H1 (cell line): ENCODE data around the gene CERS1. TPM values are rescaled to one million over a fixed set of nuclear protein-coding genes. Genes with fewer than 3 reads are reported as not detected.

Experiments
- CTCF ChIA-PET: fragments of 300-600 bp; sonication (Branson Sonifier 250); formaldehyde crosslinking; loops from one replicate; lab custom pipeline; 2021; ENCODE audit not compliant: partially characterized antibody; lab: Charles Lee
- POLR2A ChIA-PET: fragments of 300-600 bp; sonication (Branson Sonifier 250); formaldehyde crosslinking; loops from one replicate; lab custom pipeline; 2021; ENCODE audit warnings: inconsistent platforms; ENCODE audit not compliant: partially characterized antibody; lab: Charles Lee
- DNase-seq, 2 experiments: peaks; one replicate each; pipeline versions ENCODE4 v3.0.0 to v3.0.0-alpha.2; 2010 to 2022; ENCODE audit warnings: low spot score in 2 of 2, low read depth in 1 of 2, mixed read lengths in 1 of 2
- FAIRE-seq: peaks from 2 replicates; lab custom pipeline; 2011; peaks lifted over from hg19 to GRCh38; lab: Jason Lieb, UNC
- H2AFZ ChIP-seq: 2 replicates; pipeline ENCODE4 v1.8.1; 2012; ENCODE audit warnings: low read length, inconsistent platforms
- H2AK5ac ChIP-seq: 2 replicates; pipeline ENCODE4 v1.6.1; 2013; ENCODE audit warnings: low read depth, low read length
- H2BK120ac ChIP-seq: replicated peaks from 2 replicates; pipeline ENCODE3; 2013; ENCODE audit warnings: low read depth, low read length, inconsistent platforms
- H2BK12ac ChIP-seq: 2 replicates; pipeline ENCODE4 v1.6.1; 2013; ENCODE audit warnings: low read depth, low read length
- H2BK15ac ChIP-seq: 2 replicates; pipeline ENCODE4 v1.6.1; 2013; ENCODE audit warnings: low read length
- H2BK20ac ChIP-seq: 2 replicates; pipeline ENCODE4 v1.6.1; 2013; ENCODE audit warnings: low read length
- H2BK5ac ChIP-seq: 2 replicates; pipeline ENCODE4 v1.6.1; 2013; ENCODE audit warnings: low read depth, low read length
- H3K14ac ChIP-seq: 2 replicates; pipeline ENCODE4 v1.6.1; 2013; ENCODE audit warnings: inconsistent platforms; ENCODE audit not compliant: insufficient read length
- H3K18ac ChIP-seq: 2 replicates; pipeline ENCODE4 v1.6.1; 2013; ENCODE audit warnings: low read length; ENCODE audit errors: extremely low read depth
- H3K23ac ChIP-seq: 2 replicates; pipeline ENCODE4 v1.6.1; 2013; ENCODE audit warnings: inconsistent platforms; ENCODE audit not compliant: insufficient read length
- H3K23me2 ChIP-seq: 2 replicates; pipeline ENCODE4 v1.6.1; 2013; ENCODE audit warnings: low read depth, low read length
- H3K27ac ChIP-seq: 2 replicates; pipeline ENCODE4 v1.6.1; 2011; ENCODE audit warnings: low read depth, low read length, inconsistent platforms
- H3K27me3 ChIP-seq, 4 experiments: replicated peaks in 1 of 4; 1 replicate in 1 of 4; 2 replicates in 3 of 4; pipeline versions ENCODE4 v1.6.1 to v1.8.1; 2011 to 2013; ENCODE audit warnings: low read length in 3 of 4, mild to moderate bottlenecking in 3 of 4, inconsistent platforms in 2 of 4, mixed read lengths in 2 of 4, moderate library complexity in 1 of 4; ENCODE audit not compliant: control insufficient read depth in 3 of 4, insufficient read depth in 3 of 4; ENCODE audit errors: extremely low read depth in 1 of 4
- H3K36me3 ChIP-seq, 4 experiments: 2 replicates each; pipeline versions ENCODE4 v1.6.1 to v1.8.1; 2011 to 2013; ENCODE audit warnings: mild to moderate bottlenecking in 4 of 4, low read length in 3 of 4, moderate library complexity in 2 of 4, control low read depth in 1 of 4, inconsistent platforms in 1 of 4; ENCODE audit not compliant: insufficient read depth in 4 of 4, control insufficient read depth in 2 of 4
- H3K4ac ChIP-seq: replicated peaks from 2 replicates; pipeline ENCODE3; 2013; ENCODE audit warnings: low read length, low read depth, mixed read lengths, inconsistent platforms; ENCODE audit not compliant: insufficient read length
- H3K4me1 ChIP-seq, 4 experiments: replicated peaks in 1 of 4; 1 replicate in 1 of 4; 2 replicates in 3 of 4; pipeline versions ENCODE4 v1.6.1 to v1.8.1; 2011 to 2013; ENCODE audit warnings: low read length in 3 of 4, inconsistent platforms in 2 of 4, mixed read lengths in 1 of 4; ENCODE audit not compliant: insufficient read depth in 4 of 4, control insufficient read depth in 3 of 4
- H3K4me2 ChIP-seq, 2 experiments: 2 replicates each; pipeline versions ENCODE4 v1.6.1 to v1.8.1; 2011 to 2013; ENCODE audit warnings: low read depth in 2 of 2, low read length in 2 of 2, control low read depth in 1 of 2, inconsistent platforms in 1 of 2, mild to moderate bottlenecking in 1 of 2; ENCODE audit not compliant: insufficient read depth in 1 of 2
- H3K4me3 ChIP-seq, 4 experiments: fragments of 200-600, 300-600 bp in 1 of 4; sonication (generic), shearing (Covaris generic), sonication (Bioruptor Twin) in 1 of 4; 2 replicates each; pipeline versions ENCODE4 v1.5.1 to v1.8.1; 2011 to 2016; ENCODE audit warnings: low read length in 4 of 4, low read depth in 3 of 4, control low read depth in 2 of 4, inconsistent platforms in 2 of 4, mild to moderate bottlenecking in 2 of 4, mixed read lengths in 1 of 4, moderate library complexity in 1 of 4; ENCODE audit not compliant: insufficient read depth in 2 of 4; ENCODE audit errors: extremely low read depth in 1 of 4
- H3K56ac ChIP-seq: replicated peaks from 2 replicates; pipeline ENCODE3; 2013; ENCODE audit warnings: low read depth, mild to moderate bottlenecking, mixed read lengths, low read length, inconsistent platforms; ENCODE audit not compliant: insufficient read length
- H3K79me1 ChIP-seq: 2 replicates; pipeline ENCODE4 v1.6.1; 2013; ENCODE audit warnings: low read depth, low read length, control low read depth
- H3K79me2 ChIP-seq, 2 experiments: 2 replicates each; pipeline versions ENCODE4 v1.6.1 to v1.8.1; 2012 to 2013; ENCODE audit warnings: low read length in 2 of 2, mild to moderate bottlenecking in 2 of 2, inconsistent platforms in 1 of 2; ENCODE audit not compliant: insufficient read depth in 2 of 2, control insufficient read depth in 1 of 2
- H3K9ac ChIP-seq, 4 experiments: replicated peaks in 1 of 4; 1 replicate in 1 of 4; 2 replicates in 3 of 4; pipeline versions ENCODE4 v1.6.1 to v1.8.1; 2011 to 2013; ENCODE audit warnings: low read depth in 3 of 4, low read length in 3 of 4, control low read depth in 2 of 4, mild to moderate bottlenecking in 2 of 4, moderate library complexity in 2 of 4, inconsistent platforms in 1 of 4; ENCODE audit errors: extremely low read depth in 1 of 4
- H3K9me3 ChIP-seq, 2 experiments: 2 replicates each; pipeline versions ENCODE4 v1.6.1 to v1.8.1; 2012 to 2013; ENCODE audit warnings: mild to moderate bottlenecking in 2 of 2, moderate library complexity in 2 of 2, control low read depth in 1 of 2, inconsistent platforms in 1 of 2, low read depth in 1 of 2, low read length in 1 of 2, mixed read lengths in 1 of 2; ENCODE audit not compliant: insufficient read depth in 2 of 2
- H4K20me1 ChIP-seq, 2 experiments: replicated peaks in 1 of 2; 2 replicates each; pipeline versions ENCODE3 to v1.8.1; 2011 to 2013; ENCODE audit warnings: inconsistent platforms in 2 of 2, low read length in 2 of 2, mild to moderate bottlenecking in 1 of 2; ENCODE audit not compliant: insufficient read depth in 2 of 2, control insufficient read depth in 1 of 2
- H4K5ac ChIP-seq: 2 replicates; pipeline ENCODE4 v1.6.1; 2013; ENCODE audit warnings: low read length, low read depth, mixed read lengths, inconsistent platforms; ENCODE audit not compliant: insufficient read length
- H4K8ac ChIP-seq: 2 replicates; pipeline ENCODE4 v1.8.0; 2013; ENCODE audit warnings: mild to moderate bottlenecking, moderate library complexity, low read length, inconsistent platforms; ENCODE audit not compliant: insufficient read depth; ENCODE audit errors: extremely low read depth
- H4K91ac ChIP-seq: replicated peaks from 2 replicates; pipeline ENCODE3; 2013; ENCODE audit warnings: low read length, mixed read lengths, inconsistent platforms; ENCODE audit not compliant: insufficient read length
- BACH1 ChIP-seq: IDR thresholded peaks from 2 replicates; pipeline ENCODE4 v1.6.1; 2012; ENCODE audit warnings: low read length, improper control_type of control experiment
- CEBPB ChIP-seq: IDR thresholded peaks from 2 replicates; pipeline ENCODE4 v1.6.1; 2012; ENCODE audit warnings: low read depth, low read length
- E2F6 ChIP-seq: IDR thresholded peaks from 2 replicates; pipeline ENCODE4 v1.6.1; 2012; ENCODE audit warnings: inconsistent platforms
- FOSL1 ChIP-seq: IDR thresholded peaks from 2 replicates; pipeline ENCODE4 v1.6.1; 2011; ENCODE audit warnings: mild to moderate bottlenecking, low read depth, low read length, moderate library complexity; ENCODE audit not compliant: insufficient read depth
- HDAC2 ChIP-seq, 2 experiments: fragments of 300-600 bp in 1 of 2; sonication (generic) in 1 of 2; IDR thresholded peaks; 2 replicates each; pipeline ENCODE4 v1.6.1; 2011 to 2012; ENCODE audit warnings: low read depth in 2 of 2, low read length in 2 of 2, mild to moderate bottlenecking in 2 of 2, moderate library complexity in 2 of 2, borderline replicate concordance in 1 of 2, inconsistent platforms in 1 of 2
- HDAC6 ChIP-seq: IDR thresholded peaks from one replicate; pipeline ENCODE4 v1.7.1; 2012; ENCODE audit warnings: low read depth, mild to moderate bottlenecking, inconsistent platforms, low read length, moderate library complexity
- KDM5A ChIP-seq: fragments of 200-600 bp; IDR thresholded peaks from 2 replicates; pipeline ENCODE4 v1.7.1; 2012; ENCODE audit warnings: mild to moderate bottlenecking, low read length, inconsistent platforms, mixed read lengths
- NRF1 ChIP-seq: IDR thresholded peaks from 2 replicates; pipeline ENCODE4 v1.6.1; 2011; ENCODE audit warnings: mild to moderate bottlenecking, low read depth, low read length, improper control_type of control experiment
- SAP30 ChIP-seq: fragments of 300-600 bp; sonication (generic); IDR thresholded peaks from 2 replicates; pipeline ENCODE4 v1.7.1; 2012; ENCODE audit warnings: low read length, moderate library complexity, mild to moderate bottlenecking, inconsistent platforms; ENCODE audit not compliant: insufficient read depth, insufficient replicate concordance
- SP2 ChIP-seq: IDR thresholded peaks from 2 replicates; pipeline ENCODE4 v1.6.1; 2012; ENCODE audit warnings: mild to moderate bottlenecking, low read length, inconsistent platforms
- TBP ChIP-seq: IDR thresholded peaks from 2 replicates; pipeline ENCODE4 v1.6.1; 2011; ENCODE audit warnings: low read depth, low read length, improper control_type of control experiment
- WGBS, 2 experiments: shearing (Covaris generic) in 1 of 2; methylation state at CpG; one replicate each; pipeline versions ENCODE4 v1.1.6 to v1.1.7; 2013 to 2015; ENCODE audit warnings: low lambda C conversion rate in 2 of 2, mixed read lengths in 2 of 2, inconsistent platforms in 1 of 2, low coverage in 1 of 2, missing lambda C conversion rate in 1 of 2; ENCODE audit not compliant: insufficient replicate concordance in 2 of 2, insufficient coverage in 1 of 2, insufficient read length in 1 of 2; ENCODE audit errors: extremely low coverage in 1 of 2, missing lambda C conversion rate in 1 of 2; 5-methylcytosine and 5-hydroxymethylcytosine counted together
- polyA plus RNA-seq, 7 experiments: library from polyadenylated mRNA; depleted of rRNA in 3 of 7; stranded (reverse) in 5 of 7; unstranded in 2 of 7; fragments of >200 nt in 5 of 7; fragments of 200-250 nt in 2 of 7; gene quantifications; 1 replicate in 5 of 7; 2 replicates in 1 of 7; 4 replicates in 1 of 7; pipeline versions ENCODE4 v1.2.1 to v1.2.3, GENCODE V29; 2011 to 2013; ENCODE audit warnings: missing spikeins in 2 of 7, mixed read lengths in 2 of 7
- total RNA-seq: library from RNA; stranded (reverse); fragmentation: NEBNext Ultra II Directional; extraction: Animal tissue kit (Norgen Biotek cat#: 25700); gene quantifications from 2 replicates; pipeline ENCODE4 v1.2.1, GENCODE V29; 2021

Gene CERS1
- total and polyA plus RNA-seq, 2 of the 8 experiments (the other 6 are each of a cell fraction or from before 2014, with no cell fraction given) = 18.6 to 51.0 TPM

DNA sequence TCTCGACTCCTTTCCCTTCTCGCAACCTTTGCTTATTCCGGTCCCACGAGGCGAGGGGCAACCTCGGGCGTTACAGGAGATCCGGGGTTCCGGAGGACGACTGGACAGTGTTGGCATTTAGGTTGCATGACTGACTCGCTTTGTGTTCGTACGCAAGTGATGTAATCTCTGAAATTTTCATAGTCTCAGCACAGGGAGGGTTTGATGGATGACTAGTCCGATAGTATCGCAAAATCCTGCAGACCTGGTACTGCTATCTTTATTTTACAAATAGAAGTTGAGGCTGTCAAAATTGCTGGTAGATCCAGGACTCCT is 23.9 kb upstream of the CERS1 start:
- WGBS, 2 experiments = 10% methylated on average over 15 of the region's 15 CpGs; no CpG with 5 or more reads in 1 of the 2 experiments

More for the DNA sequence above, 23.9 kb upstream of the CERS1 start:
- Histone ChIP-seq H4K8ac (peak overlapping the region; percentile 66; the same call in 1 of the 2 replicates), H3K4me2 (peak overlapping the region; percentile 77 to 95), H3K9me3 (no peaks in the 10 kb centered on the region), H3K27me3 (no peaks in the 10 kb centered on the region), H3K4ac (no peak overlapping the region), H3K4me1 (peaks cover 0 to 9% (median 6%) of the 10 kb centered on the region in 4 experiments; a peak in 6 of 7 replicates), H3K23me2 (peaks cover 15% of the 10 kb centered on the region), H4K91ac (no peak overlapping the region), H3K27ac (0 out of 2 replicates have a peak overlapping the region, but pooled peaks have one; percentile 48), H3K4me3 (peak overlapping the region; percentile 82 to 100 (median 100)), H2BK120ac (no peak overlapping the region), H4K5ac (no peak overlapping the region), H3K79me2 (peaks cover 4 to 27% of the 10 kb centered on the region in 2 experiments; a peak in 3 of 4 replicates), H3K23ac (no peak overlapping the region), H3K9ac (peak overlapping the region; percentile 65 to 84 (median 76)), H2BK15ac (no peak overlapping the region), H3K18ac (no peak overlapping the region), H3K56ac (peak overlapping the region; percentile 24), H3K79me1 (peaks cover 10% of the 10 kb centered on the region), H2BK20ac (no peak overlapping the region), H3K14ac (no peak overlapping the region), H4K20me1 (peaks cover 0 to 17% of the 10 kb centered on the region in 2 experiments), H2BK12ac (no peak overlapping the region), H3K36me3 (peaks cover 2 to 21% (median 11%) of the 10 kb centered on the region in 4 experiments; a peak in 7 of 8 replicates), H2AFZ (peak overlapping the region; percentile 82; the same call in 1 of the 2 replicates), H2BK5ac (no peak overlapping the region), H2AK5ac (no peak overlapping the region)
- CTCF ChIA-PET = interaction anchor here (0.7 to 1.9 kb wide), 3 partner anchors 15 to 39 kb away, joined by 3 to 5 read pairs (median 3); no protein-coding TSS in a partner anchor
- TF ChIP-seq SAP30 (peak; percentile 93), BACH1 (no peak), E2F6 (no peak), NRF1 (no peak), CEBPB (no peak), HDAC2 (IDR thresholded peaks at IDR 0.05; ENCODE audit: borderline replicate concordance in 1 of 2, low read depth in 2 of 2, low read length in 2 of 2) (peak in 1 of 2 experiments; percentile 37; a peak in 2 of 4 replicates), FOSL1 (no peak), TBP (no peak), KDM5A (0 out of 2 replicates have a peak, but pooled peaks have one; percentile 63), SP2 (no peak), HDAC6 (no peak)
- POLR2A ChIA-PET = interaction anchor here (0.7 to 6.7 kb wide), 11 partner anchors 10 to 499 kb away, joined by 3 to 94 read pairs (median 8); partner anchors contain the start of gene CERS1
- FAIRE-seq (no peak), DNase-seq (no peak)
